ENCODE results near the gene DDI2. TPM values are rescaled to one million over a fixed set of nuclear protein-coding genes. Genes with fewer than 3 reads are reported as not detected.

The DDI2 gene
- total and polyA plus RNA-seq, 2 donors (not counting 3 experiments of a cell fraction or from before 2014, with no cell fraction given): 5.4 to 35.2 TPM

DNA sequence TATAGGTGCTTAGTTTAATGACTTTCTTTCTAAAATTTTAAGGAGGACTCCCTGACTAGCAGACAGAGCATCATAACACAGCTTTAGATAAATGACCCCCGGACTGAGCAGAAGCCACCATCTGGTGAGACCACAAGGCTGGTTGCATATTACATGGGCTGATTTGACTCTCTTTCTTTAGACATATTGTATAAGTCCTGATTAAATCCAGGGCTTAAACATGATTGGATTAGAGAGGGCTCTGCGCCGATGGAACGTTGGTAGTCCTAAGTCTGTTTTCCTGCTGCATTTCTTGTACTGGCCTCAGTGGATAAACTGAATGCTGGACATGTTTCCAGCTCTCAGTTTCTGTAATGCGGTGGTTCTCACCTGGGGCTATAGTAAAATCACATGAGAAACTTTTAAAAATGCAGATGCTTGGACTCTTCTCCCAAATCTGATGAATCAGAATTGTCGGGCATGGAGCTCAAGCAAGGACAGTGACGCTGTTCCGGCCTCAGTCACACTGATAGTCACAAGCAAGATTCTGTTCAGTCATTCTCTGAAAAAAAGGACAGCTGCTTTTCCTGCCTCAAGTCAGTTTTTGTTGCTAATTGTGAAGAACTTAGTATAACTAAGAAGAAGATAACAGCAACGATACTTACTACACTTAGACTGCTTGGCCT is 16.6 kb downstream of the DDI2 start:
- intact Hi-C loops (cut with micrococcal nuclease) (no loop called here), dilution Hi-C loops (cut with MboI; ENCODE audit: extremely low pct_ligation_motif_present, low sequenced_read_pairs) (no loop called here)
- ChIA-PET CTCF (interaction anchor here (0.7 to 1.2 kb wide), 2 partner anchors 16 to 30 kb away, joined by 3 to 4 read pairs; no protein-coding TSS in a partner anchor), POLR2A (interaction anchor here (0.7 kb wide), 1 partner anchor 81 kb away, joined by 4 read pairs; no protein-coding TSS in a partner anchor)
- Histone ChIP-seq H3K79me2 (ENCODE audit: control insufficient read depth, insufficient read depth, low read length) (peaks cover 4% of the 10 kb centered on the region), H3K9ac (replicated peaks; ENCODE audit: extremely low read depth, insufficient read depth, low read length) (no peak overlapping the region), H3K27me3 (ENCODE audit: control insufficient read depth in 2 of 2, insufficient read depth in 2 of 2, low read length in 2 of 2) (no peaks in the 10 kb centered on the region), H3K27ac (ENCODE audit: insufficient read depth, low read depth, low read length) (no peak overlapping the region), H3K4me1 (ENCODE audit: control insufficient read depth, extremely low read depth, insufficient read depth, low read length) (no peaks in the 10 kb centered on the region), H3K4me3 (replicated peaks in 1 of 3; ENCODE audit: insufficient read depth in 1 of 3, low read depth in 1 of 3, low read length in 3 of 3) (no peak overlapping the region), H3K9me1 (replicated peaks; ENCODE audit: control insufficient read depth, extremely low read depth, insufficient read depth, low read length) (no peaks in the 10 kb centered on the region), H2AFZ (ENCODE audit: low read depth, low read length) (no peak overlapping the region), H4K20me1 (replicated peaks; ENCODE audit: control insufficient read depth, extremely low read depth, insufficient read depth, low read length) (no peaks in the 10 kb centered on the region), H3K4me2 (ENCODE audit: insufficient read depth, low read length) (no peak overlapping the region), H3K9me3 (replicated peaks; ENCODE audit: control insufficient read depth, insufficient read depth, low read length) (no peaks in the 10 kb centered on the region), H3K36me3 (ENCODE audit: control insufficient read depth in 2 of 2, extremely low read depth in 1 of 2, insufficient read depth in 2 of 2, low read length in 2 of 2) (peaks cover 16 to 25% of the 10 kb centered on the region in 2 experiments)
- no TSS peak for BruUV-seq (replicated peaks)
- DNase-seq (ENCODE audit: low read depth, low spot score) (no peak), FAIRE-seq (no peak)
- TF ChIP-seq MYC (IDR thresholded peaks at IDR 0.05; ENCODE audit: low read depth, low read length): no peak
- TF ChIP-seq, protein P1, sequence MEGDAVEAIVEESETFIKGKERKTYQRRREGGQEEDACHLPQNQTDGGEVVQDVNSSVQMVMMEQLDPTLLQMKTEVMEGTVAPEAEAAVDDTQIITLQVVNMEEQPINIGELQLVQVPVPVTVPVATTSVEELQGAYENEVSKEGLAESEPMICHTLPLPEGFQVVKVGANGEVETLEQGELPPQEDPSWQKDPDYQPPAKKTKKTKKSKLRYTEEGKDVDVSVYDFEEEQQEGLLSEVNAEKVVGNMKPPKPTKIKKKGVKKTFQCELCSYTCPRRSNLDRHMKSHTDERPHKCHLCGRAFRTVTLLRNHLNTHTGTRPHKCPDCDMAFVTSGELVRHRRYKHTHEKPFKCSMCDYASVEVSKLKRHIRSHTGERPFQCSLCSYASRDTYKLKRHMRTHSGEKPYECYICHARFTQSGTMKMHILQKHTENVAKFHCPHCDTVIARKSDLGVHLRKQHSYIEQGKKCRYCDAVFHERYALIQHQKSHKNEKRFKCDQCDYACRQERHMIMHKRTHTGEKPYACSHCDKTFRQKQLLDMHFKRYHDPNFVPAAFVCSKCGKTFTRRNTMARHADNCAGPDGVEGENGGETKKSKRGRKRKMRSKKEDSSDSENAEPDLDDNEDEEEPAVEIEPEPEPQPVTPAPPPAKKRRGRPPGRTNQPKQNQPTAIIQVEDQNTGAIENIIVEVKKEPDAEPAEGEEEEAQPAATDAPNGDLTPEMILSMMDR (IDR thresholded peaks at IDR 0.05; ENCODE audit: extremely low read depth in 1 of 2, insufficient read depth in 1 of 2, low read depth in 1 of 2, low read length in 2 of 2): no peak
- no peak for TF ChIP-seq EZH2 (IDR thresholded peaks at IDR 0.05; ENCODE audit: borderline replicate concordance, low read depth, low read length, severe bottlenecking)
- no peak for TF ChIP-seq MAX (IDR thresholded peaks at IDR 0.05; ENCODE audit: insufficient read depth, insufficient read length)
- no peak for TF ChIP-seq JUN (IDR thresholded peaks at IDR 0.05; ENCODE audit: borderline replicate concordance, insufficient read depth, insufficient read length, low read depth)
- TF ChIP-seq POLR2AphosphoS5 (IDR thresholded peaks at IDR 0.05; ENCODE audit: insufficient read depth, low read depth, low read length): no peak
- no peak for TF ChIP-seq POLR2A (IDR thresholded peaks at IDR 0.05; ENCODE audit: low read depth, low read length)
- TF ChIP-seq FOS (IDR thresholded peaks at IDR 0.05; ENCODE audit: borderline replicate concordance, insufficient read depth, low read length): no peak
- no peak for TF ChIP-seq GATA2 (IDR thresholded peaks at IDR 0.05; ENCODE audit: insufficient read depth, insufficient read length, low read depth, low read length)
